ENCODE data around the gene CYSTM1.

Gene CYSTM1, protein sequence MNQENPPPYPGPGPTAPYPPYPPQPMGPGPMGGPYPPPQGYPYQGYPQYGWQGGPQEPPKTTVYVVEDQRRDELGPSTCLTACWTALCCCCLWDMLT

DNA sequence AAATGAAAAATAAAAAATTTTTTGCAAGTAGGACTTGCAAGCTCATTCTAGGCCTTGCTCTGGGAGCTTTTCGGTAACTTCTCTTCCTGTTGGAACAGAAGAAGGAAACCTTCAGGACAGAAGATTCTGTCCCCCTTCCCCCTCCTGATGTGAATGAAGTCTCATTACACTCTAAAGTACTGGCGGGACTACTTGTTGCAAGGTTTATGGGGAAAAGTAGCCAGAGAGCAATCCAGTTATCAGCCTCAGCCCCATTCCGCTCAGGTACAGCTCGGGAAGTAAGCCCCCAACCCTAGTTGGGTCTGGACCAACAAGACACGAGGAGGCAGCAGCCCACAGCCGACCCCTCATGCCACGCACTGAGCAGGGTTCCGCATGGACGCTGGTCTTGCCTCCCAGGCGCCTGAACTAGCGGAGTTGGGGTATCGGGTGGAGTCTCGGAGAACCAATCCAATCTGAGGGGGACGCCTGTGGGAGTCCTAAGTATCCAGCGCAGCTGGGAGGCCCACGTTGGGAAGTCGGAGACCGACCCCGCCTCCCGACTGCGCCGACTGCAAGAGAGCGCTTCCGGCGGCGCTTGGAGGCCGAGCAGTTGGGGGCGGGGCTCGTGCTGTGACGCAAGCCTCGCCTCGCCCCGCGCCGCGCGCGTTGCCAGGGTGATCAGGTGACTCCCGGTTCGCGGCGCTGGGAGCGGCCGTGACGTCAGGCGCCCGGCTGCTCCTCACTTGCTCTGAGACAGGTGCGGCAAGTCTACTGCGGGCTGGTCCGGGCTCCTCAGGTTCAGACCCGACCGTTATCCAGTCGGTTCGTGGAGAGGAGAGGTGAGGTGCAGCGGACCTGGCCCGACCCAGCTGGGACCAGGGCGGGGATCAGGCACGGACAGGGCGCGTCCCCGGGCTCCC is at the start of gene CYSTM1:
CYSTM1 (plus strand) TSS at position 724 of the 902 bp plus-strand sequence. CDS start 19,278 bp downstream, outside the sequence.
- DNase-seq (ENCODE audit: low spot score): peak; percentile 97
- TF ChIP-seq, protein P1, sequence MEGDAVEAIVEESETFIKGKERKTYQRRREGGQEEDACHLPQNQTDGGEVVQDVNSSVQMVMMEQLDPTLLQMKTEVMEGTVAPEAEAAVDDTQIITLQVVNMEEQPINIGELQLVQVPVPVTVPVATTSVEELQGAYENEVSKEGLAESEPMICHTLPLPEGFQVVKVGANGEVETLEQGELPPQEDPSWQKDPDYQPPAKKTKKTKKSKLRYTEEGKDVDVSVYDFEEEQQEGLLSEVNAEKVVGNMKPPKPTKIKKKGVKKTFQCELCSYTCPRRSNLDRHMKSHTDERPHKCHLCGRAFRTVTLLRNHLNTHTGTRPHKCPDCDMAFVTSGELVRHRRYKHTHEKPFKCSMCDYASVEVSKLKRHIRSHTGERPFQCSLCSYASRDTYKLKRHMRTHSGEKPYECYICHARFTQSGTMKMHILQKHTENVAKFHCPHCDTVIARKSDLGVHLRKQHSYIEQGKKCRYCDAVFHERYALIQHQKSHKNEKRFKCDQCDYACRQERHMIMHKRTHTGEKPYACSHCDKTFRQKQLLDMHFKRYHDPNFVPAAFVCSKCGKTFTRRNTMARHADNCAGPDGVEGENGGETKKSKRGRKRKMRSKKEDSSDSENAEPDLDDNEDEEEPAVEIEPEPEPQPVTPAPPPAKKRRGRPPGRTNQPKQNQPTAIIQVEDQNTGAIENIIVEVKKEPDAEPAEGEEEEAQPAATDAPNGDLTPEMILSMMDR (IDR thresholded peaks at IDR 0.05; ENCODE audit: extremely low read depth, insufficient read depth, missing control alignments): no peak
- in situ Hi-C loops (cut with MboI; ENCODE audit: low pct_unique_long_range_greater_than_20kb, low sequenced_read_pairs, unreplicated experiment): loop anchor here (25.0 kb wide), 1 partner anchor 387 kb away; the partner anchor contains the start of gene PSD2

- in situ Hi-C loops (cut with MboI; ENCODE audit: low pct_unique_long_range_greater_than_20kb, low sequenced_read_pairs, unreplicated experiment): no loop called here
- TF ChIP-seq, protein P1 (IDR thresholded peaks at IDR 0.05; ENCODE audit: extremely low read depth, insufficient read depth, missing control alignments): no peak
- no peak for DNase-seq (ENCODE audit: low spot score)
Measured at GRCh38 chr5:140125637-140126036, 49.4 kb upstream of the CYSTM1 start, which contains the start of gene IGIP. Gene IGIP, plus strand, starts transcription at chr5:140125937. Its CDS starts 2,540 bp downstream, at chr5:140128477.

GRCh38 chr5:140126315-140127012 is 48.5 kb upstream of the CYSTM1 start:
- in situ Hi-C loops (cut with MboI; ENCODE audit: low pct_unique_long_range_greater_than_20kb, low sequenced_read_pairs, unreplicated experiment): no loop called here

GRCh38 chr5:140128376-140128775 is 46.6 kb upstream of the CYSTM1 start:
- TF ChIP-seq, protein P1 (IDR thresholded peaks at IDR 0.05; ENCODE audit: extremely low read depth, insufficient read depth, missing control alignments): no peak

More at GRCh38 chr5:140126315-140127012, 48.5 kb upstream of the CYSTM1 start:
- TF ChIP-seq, protein P1 (IDR thresholded peaks at IDR 0.05; ENCODE audit: extremely low read depth, insufficient read depth, missing control alignments): no peak
- no peak for DNase-seq (ENCODE audit: low spot score)

GRCh38 chr5:140130949-140131733 is 43.8 kb upstream of the CYSTM1 start:
- TF ChIP-seq, protein P1 (IDR thresholded peaks at IDR 0.05; ENCODE audit: extremely low read depth, insufficient read depth, missing control alignments): no peak
- in situ Hi-C loops (cut with MboI; ENCODE audit: low pct_unique_long_range_greater_than_20kb, low sequenced_read_pairs, unreplicated experiment): no loop called here
- no peak for DNase-seq (ENCODE audit: low spot score)

More at GRCh38 chr5:140128376-140128775, 46.6 kb upstream of the CYSTM1 start:
- no peak for DNase-seq (ENCODE audit: low spot score)
- in situ Hi-C loops (cut with MboI; ENCODE audit: low pct_unique_long_range_greater_than_20kb, low sequenced_read_pairs, unreplicated experiment): no loop called here

Measured in GM13977 (cell line).